Measurements from ENCODE around the gene MRC1. TPM values are rescaled to one million over a fixed set of nuclear protein-coding genes. Genes with fewer than 3 reads are reported as not detected.

The MRC1 gene
- total and polyA plus RNA-seq, 5 donors from 2014 or later = 0.24 to 1.8 (median 0.64) TPM

- DNase-seq (no peak), ATAC-seq (ENCODE audit: low read depth in 2 of 2) (no peak)
- Histone ChIP-seq H3K27me3 (ENCODE audit: control insufficient read depth, insufficient read depth, low read length) (peaks cover 9% of the 10 kb centered on the region), H3K4me3 (ENCODE audit: low read depth, low read length) (no peak overlapping the region), H3K9me3 (ENCODE audit: control insufficient read depth in 2 of 2, low read length in 2 of 2) (no peaks in the 10 kb centered on the region), H3K4me1 (ENCODE audit: control insufficient read depth, insufficient read depth, low read length, poor library complexity, severe bottlenecking) (no peaks in the 10 kb centered on the region), H3K36me3 (ENCODE audit: control insufficient read depth, insufficient read depth, low read length) (no peaks in the 10 kb centered on the region), H3K27ac (ENCODE audit: insufficient read depth, low read length, poor library complexity, severe bottlenecking) (no peak overlapping the region)
- H3K36me3 Mint-ChIP-seq = no peaks in the 10 kb centered on the region
- no peak overlapping the region for H3K27ac Mint-ChIP-seq
- no peaks in the 10 kb centered on the region for H3K4me1 Mint-ChIP-seq
- H3K4me3 Mint-ChIP-seq = no peak overlapping the region
- peaks cover 0 to 4% (median 0%) of the 10 kb centered on the region in 7 donors for H3K9me3 Mint-ChIP-seq
- no peaks in the 10 kb centered on the region for H3K27me3 Mint-ChIP-seq
These were observed 148.9 kb downstream of the MRC1 start for GRCh38 chr10:17958049-17958448.

DNA sequence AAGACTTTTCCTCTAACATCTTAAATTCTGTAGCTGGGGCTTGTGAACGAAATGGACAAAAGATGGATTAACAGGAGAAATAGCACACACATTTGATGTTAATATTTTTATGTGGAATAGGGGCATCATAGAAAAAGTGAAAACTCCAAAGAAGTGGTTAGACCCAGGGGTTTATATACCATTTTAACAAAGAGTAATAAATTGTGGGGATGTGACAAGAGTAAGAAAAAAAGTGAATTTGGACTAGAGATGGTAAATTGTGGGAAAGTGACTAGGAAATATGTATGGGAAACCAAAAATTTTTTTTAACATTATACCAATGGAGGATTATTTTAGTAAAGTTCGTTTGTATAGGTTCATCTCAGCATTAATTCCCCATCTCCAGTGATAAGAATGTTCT, 150.7 kb downstream of the MRC1 start:
- H3K27ac Mint-ChIP-seq = no peak overlapping the region
- peaks cover 9% of the 10 kb centered on the region for H3K27me3 ChIP-seq (ENCODE audit: control insufficient read depth, insufficient read depth, low read length)
- peaks cover 0 to 4% (median 0%) of the 10 kb centered on the region in 7 donors for H3K9me3 Mint-ChIP-seq
- peaks cover 7% of the 10 kb centered on the region for H3K27me3 Mint-ChIP-seq
- DNase-seq (no peak), ATAC-seq (ENCODE audit: low read depth in 2 of 2) (no peak)
- H3K36me3 ChIP-seq (ENCODE audit: control insufficient read depth, insufficient read depth, low read length) = no peaks in the 10 kb centered on the region
- H3K4me1 Mint-ChIP-seq = no peaks in the 10 kb centered on the region
- H3K36me3 Mint-ChIP-seq = no peaks in the 10 kb centered on the region
- H3K4me3 ChIP-seq (ENCODE audit: low read depth, low read length) = no peak overlapping the region
- no peaks in the 10 kb centered on the region for H3K9me3 ChIP-seq (ENCODE audit: control insufficient read depth in 2 of 2, low read length in 2 of 2)
- H3K4me1 ChIP-seq (ENCODE audit: control insufficient read depth, insufficient read depth, low read length, poor library complexity, severe bottlenecking) = no peaks in the 10 kb centered on the region
- no peak overlapping the region for H3K27ac ChIP-seq (ENCODE audit: insufficient read depth, low read length, poor library complexity, severe bottlenecking)
- H3K4me3 Mint-ChIP-seq = no peak overlapping the region

Other genes with a start within 250 kb of the MRC1 start
- 22.0 TPM for gene HACD1, start 192.0 kb upstream of the MRC1 start, total RNA-seq
- gene HACD1, start 192.0 kb upstream of the MRC1 start, polyA plus RNA-seq = 10 to 100 TPM; 28.4 to 65.8 (median 47.0) TPM
- 154 TPM for gene STAM, start 165.2 kb upstream of the MRC1 start, total RNA-seq
- 10 to 100 TPM; 48.0 to 93.3 (median 67.0) TPM for gene STAM, start 165.2 kb upstream of the MRC1 start, polyA plus RNA-seq
- gene TMEM236, start 57.1 kb upstream of the MRC1 start, total RNA-seq = 0.10 TPM
- under 1 TPM in 2 of 4 donors, not detected in 2; 0.13 to 0.15 TPM for gene TMEM236, start 57.1 kb upstream of the MRC1 start, polyA plus RNA-seq
- gene SLC39A12, start 142.6 kb downstream of the MRC1 start, total RNA-seq = not detected
- not detected for gene SLC39A12, start 142.6 kb downstream of the MRC1 start, polyA plus RNA-seq

All from CD4-positive, CD25-positive, alpha-beta regulatory T cell (primary cell).